Mesenchymal stem cell (in vitro differentiated cells and primary cell): Measurements from ENCODE around the gene SLIT3.

Experiments used
- DNase-seq: peaks from one replicate; pipeline ENCODE4 v3.0.0-alpha.2; 2013
- H2AFZ ChIP-seq: one replicate; pipeline ENCODE4 v1.6.1; 2013; ENCODE audit warnings: low read depth, mild to moderate bottlenecking, control low read depth, inconsistent platforms, low read length, moderate library complexity
- H2AK5ac ChIP-seq: 2 replicates; pipeline ENCODE4 v1.6.1; 2013; ENCODE audit warnings: low read length, moderate library complexity, mild to moderate bottlenecking, inconsistent platforms; ENCODE audit not compliant: severe bottlenecking
- H2BK120ac ChIP-seq: one replicate; pipeline ENCODE4 v1.6.1; 2013; ENCODE audit warnings: low read depth, mild to moderate bottlenecking, inconsistent platforms, low read length, moderate library complexity
- H2BK12ac ChIP-seq, 2 experiments: one replicate each; pipeline ENCODE4 v1.6.1; 2013; ENCODE audit warnings: inconsistent platforms in 2 of 2, low read length in 2 of 2, mild to moderate bottlenecking in 2 of 2, moderate library complexity in 2 of 2, control low read depth in 1 of 2
- H2BK15ac ChIP-seq: one replicate; pipeline ENCODE4 v1.6.1; 2013; ENCODE audit warnings: mild to moderate bottlenecking, low read depth, inconsistent platforms; ENCODE audit not compliant: poor library complexity, severe bottlenecking
- H2BK5ac ChIP-seq: 2 replicates; pipeline ENCODE4 v1.6.1; 2013; ENCODE audit warnings: low read depth, mild to moderate bottlenecking, low read length, control low read depth, inconsistent platforms; ENCODE audit not compliant: poor library complexity, severe bottlenecking
- H3K14ac ChIP-seq, 2 experiments: one replicate each; pipeline ENCODE4 v1.6.1; 2013; ENCODE audit warnings: inconsistent platforms in 2 of 2, low read length in 2 of 2, control low read depth in 1 of 2, mild to moderate bottlenecking in 1 of 2, moderate library complexity in 1 of 2
- H3K18ac ChIP-seq, 2 experiments: one replicate each; pipeline ENCODE4 v1.6.1; 2013; ENCODE audit warnings: inconsistent platforms in 2 of 2, low read length in 2 of 2, control low read depth in 1 of 2, low read depth in 1 of 2, mild to moderate bottlenecking in 1 of 2
- H3K23ac ChIP-seq, 2 experiments: one replicate each; pipeline ENCODE4 v1.6.1; 2013; ENCODE audit warnings: inconsistent platforms in 2 of 2, low read length in 2 of 2, mild to moderate bottlenecking in 2 of 2, moderate library complexity in 2 of 2, control low read depth in 1 of 2
- H3K27ac ChIP-seq: 2 replicates; pipeline ENCODE4 v1.5.1; 2013; ENCODE audit warnings: mild to moderate bottlenecking, moderate library complexity, low read length, control low read depth, inconsistent platforms; ENCODE audit not compliant: poor library complexity, severe bottlenecking
- H3K27me3 ChIP-seq, 2 experiments: 2 replicates each; pipeline versions ENCODE4 v1.6.1 to v1.7.0; 2013; ENCODE audit warnings: low read length in 2 of 2, mild to moderate bottlenecking in 2 of 2, moderate library complexity in 2 of 2, control low read depth in 1 of 2, inconsistent platforms in 1 of 2; ENCODE audit not compliant: control insufficient read depth in 1 of 2, insufficient read depth in 1 of 2
- H3K36me3 ChIP-seq, 2 experiments: 2 replicates each; pipeline versions ENCODE4 v1.6.1 to v1.7.0; 2013; ENCODE audit warnings: low read length in 2 of 2, control low read depth in 1 of 2, inconsistent platforms in 1 of 2, low read depth in 1 of 2, mild to moderate bottlenecking in 1 of 2; ENCODE audit not compliant: insufficient read depth in 2 of 2, control insufficient read depth in 1 of 2
- H3K4ac ChIP-seq, 2 experiments: one replicate each; pipeline ENCODE4 v1.6.1; 2013; ENCODE audit warnings: inconsistent platforms in 2 of 2, low read length in 2 of 2, mild to moderate bottlenecking in 2 of 2, moderate library complexity in 2 of 2, control low read depth in 1 of 2, low read depth in 1 of 2
- H3K4me1 ChIP-seq: 2 replicates; pipeline ENCODE4 v1.6.1; 2013; ENCODE audit warnings: low read depth, low read length, control low read depth; ENCODE audit not compliant: control insufficient read depth, insufficient read depth
- H3K4me2 ChIP-seq: 2 replicates; pipeline ENCODE4 v1.6.1; 2013; ENCODE audit warnings: low read length, mild to moderate bottlenecking, inconsistent platforms; ENCODE audit not compliant: poor library complexity, severe bottlenecking
- H3K4me3 ChIP-seq, 2 experiments: 2 replicates each; pipeline versions ENCODE4 v1.5.1 to v1.7.0; 2013; ENCODE audit warnings: low read length in 2 of 2, mild to moderate bottlenecking in 2 of 2, control low read depth in 1 of 2, low read depth in 1 of 2; ENCODE audit not compliant: insufficient read depth in 1 of 2
- H3K79me1 ChIP-seq: replicated peaks from 2 replicates; pipeline ENCODE4 v1.6.1; 2013; ENCODE audit warnings: mild to moderate bottlenecking, control low read depth, low read length, inconsistent platforms; ENCODE audit not compliant: poor library complexity, severe bottlenecking
- H3K9ac ChIP-seq: 2 replicates; pipeline ENCODE4 v1.7.0; 2013; ENCODE audit warnings: mild to moderate bottlenecking, low read length, moderate library complexity
- H3K9me3 ChIP-seq: 2 replicates; pipeline ENCODE4 v1.7.0; 2013; ENCODE audit warnings: mild to moderate bottlenecking, low read length; ENCODE audit not compliant: control insufficient read depth
- H4K8ac ChIP-seq: one replicate; pipeline ENCODE4 v1.6.1; 2013; ENCODE audit warnings: inconsistent platforms, mild to moderate bottlenecking, low read length, moderate library complexity
- H4K91ac ChIP-seq: one replicate; pipeline ENCODE4 v1.6.1; 2013; ENCODE audit warnings: mild to moderate bottlenecking, low read length, inconsistent platforms
- WGBS: methylation state at CpG from one replicate; pipeline ENCODE4 v1.1.7; 2013; ENCODE audit warnings: mixed read lengths; 5-methylcytosine and 5-hydroxymethylcytosine counted together

SLIT3 gene

GRCh38 chr5:169272731-169273427 lies 28.1 kb downstream of the SLIT3 start:
- Histone ChIP-seq H3K79me1 (no peaks in the 10 kb centered on the region), H3K4me3 (no peak overlapping the region), H3K27me3 (no peaks in the 10 kb centered on the region), H3K9ac (no peak overlapping the region), H3K18ac (no peak overlapping the region), H4K91ac (no peak overlapping the region), H3K4ac (no peak overlapping the region), H2BK15ac (no peak overlapping the region), H3K14ac (no peak overlapping the region), H3K4me2 (no peak overlapping the region), H3K23ac (no peak overlapping the region), H3K27ac (no peak overlapping the region), H4K8ac (no peak overlapping the region), H3K9me3 (no peaks in the 10 kb centered on the region), H2BK12ac (no peak overlapping the region), H2AK5ac (no peak overlapping the region), H2BK120ac (no peak overlapping the region), H2BK5ac (no peak overlapping the region), H3K4me1 (no peaks in the 10 kb centered on the region), H2AFZ (no peak overlapping the region), H3K36me3 (peaks cover 0 to 57% of the 10 kb centered on the region in 2 experiments)
- no peak for DNase-seq
- 83% methylated on average over 12 of the region's 12 CpGs for WGBS

- no peaks in the 10 kb centered on the region for H3K9me3 ChIP-seq
- no peaks in the 10 kb centered on the region for H3K27me3 ChIP-seq
- no peak overlapping the region for H2BK120ac ChIP-seq
- H3K9ac ChIP-seq: no peak overlapping the region
- WGBS: 86% methylated on average over 5 of the region's 5 CpGs
- no peak overlapping the region for H3K14ac ChIP-seq
- no peak overlapping the region for H3K27ac ChIP-seq
- H2BK5ac ChIP-seq: no peak overlapping the region
- no peak overlapping the region for H3K18ac ChIP-seq
- no peak overlapping the region for H2BK12ac ChIP-seq
- H3K4me1 ChIP-seq: no peaks in the 10 kb centered on the region
- no peak overlapping the region for H3K4ac ChIP-seq
- no peak overlapping the region for H3K23ac ChIP-seq
- no peak overlapping the region for H4K91ac ChIP-seq
- H4K8ac ChIP-seq: no peak overlapping the region
- H2BK15ac ChIP-seq: no peak overlapping the region
- no peak for DNase-seq
- H2AFZ ChIP-seq: no peak overlapping the region
- H3K4me2 ChIP-seq: no peak overlapping the region
- peaks cover 0 to 50% of the 10 kb centered on the region in 2 experiments for H3K36me3 ChIP-seq
- H2AK5ac ChIP-seq: no peak overlapping the region
- H3K79me1 ChIP-seq: no peaks in the 10 kb centered on the region
- no peak overlapping the region for H3K4me3 ChIP-seq
Observed at GRCh38 chr5:169272111-169272510, 28.8 kb downstream of the SLIT3 start.

- H2AFZ ChIP-seq: no peak overlapping the region
- no peak overlapping the region for H2BK12ac ChIP-seq
- H3K79me1 ChIP-seq: no peaks in the 10 kb centered on the region
- H2BK120ac ChIP-seq: no peak overlapping the region
- peaks cover 0 to 50% of the 10 kb centered on the region in 2 experiments for H3K36me3 ChIP-seq
- H2BK5ac ChIP-seq: no peak overlapping the region
- H2AK5ac ChIP-seq: no peak overlapping the region
- H3K18ac ChIP-seq: no peak overlapping the region
- H3K27me3 ChIP-seq: no peaks in the 10 kb centered on the region
- H3K9ac ChIP-seq: no peak overlapping the region
- H3K4me2 ChIP-seq: no peak overlapping the region
- H3K14ac ChIP-seq: no peak overlapping the region
- H3K23ac ChIP-seq: no peak overlapping the region
- H2BK15ac ChIP-seq: no peak overlapping the region
- H4K91ac ChIP-seq: no peak overlapping the region
- DNase-seq: no peak
- no peak overlapping the region for H3K27ac ChIP-seq
- H3K4me3 ChIP-seq: no peak overlapping the region
- no peaks in the 10 kb centered on the region for H3K4me1 ChIP-seq
- 74% methylated on average over 3 of the region's 3 CpGs for WGBS
- no peak overlapping the region for H3K4ac ChIP-seq
- H3K9me3 ChIP-seq: no peaks in the 10 kb centered on the region
- H4K8ac ChIP-seq: no peak overlapping the region
Observed at GRCh38 chr5:169270827-169271226, 30.1 kb downstream of the SLIT3 start.

- Histone ChIP-seq H2BK5ac (no peak overlapping the region), H3K23ac (no peak overlapping the region), H3K27me3 (no peaks in the 10 kb centered on the region), H3K14ac (no peak overlapping the region), H2AFZ (no peak overlapping the region), H3K9ac (peak overlapping the region; percentile 22), H2BK15ac (no peak overlapping the region), H2AK5ac (no peak overlapping the region), H3K4me3 (no peak overlapping the region), H3K4me2 (no peak overlapping the region), H3K18ac (no peak overlapping the region), H3K9me3 (no peaks in the 10 kb centered on the region), H3K4me1 (no peaks in the 10 kb centered on the region), H2BK120ac (no peak overlapping the region), H4K8ac (no peak overlapping the region), H3K79me1 (no peaks in the 10 kb centered on the region), H3K4ac (no peak overlapping the region), H3K36me3 (peaks cover 0 to 24% of the 10 kb centered on the region in 2 experiments), H4K91ac (no peak overlapping the region), H3K27ac (no peak overlapping the region), H2BK12ac (no peak overlapping the region)
- WGBS: 78% methylated on average over 7 of the region's 7 CpGs
- no peak for DNase-seq
Observed at GRCh38 chr5:169268019-169268418, 32.9 kb downstream of the SLIT3 start.
